ENCODE results near the gene WDR49. TPM values are rescaled to one million over a fixed set of nuclear protein-coding genes. Genes with fewer than 3 reads are reported as not detected.

Gene WDR49
- total and polyA plus RNA-seq, 10 of the 15 experiments (the other 5 are each of a cell fraction or from before 2014, with no cell fraction given), result 0.05 to 0.15 TPM; not detected in 8

DNA sequence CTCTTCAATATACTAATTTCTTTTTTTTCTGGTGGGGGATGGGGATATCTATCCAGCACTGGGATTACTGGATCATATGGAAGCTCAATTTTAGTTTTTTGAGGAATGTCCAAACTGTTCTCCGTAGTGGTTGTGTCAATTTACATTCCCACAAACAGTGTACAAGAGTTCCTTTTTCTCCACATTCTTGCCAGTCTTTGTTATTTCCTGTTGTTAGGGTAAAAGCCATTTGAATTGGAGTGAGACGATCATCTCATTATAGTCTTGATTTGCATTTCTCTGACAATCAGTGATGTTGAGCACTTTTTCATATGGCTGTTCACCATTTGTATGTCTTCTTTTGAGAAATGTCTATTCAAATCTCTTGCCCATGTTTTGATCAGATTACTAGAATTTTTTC is 12.8 kb upstream of the WDR49 start (continued):
- TF ChIP-seq, protein P1, sequence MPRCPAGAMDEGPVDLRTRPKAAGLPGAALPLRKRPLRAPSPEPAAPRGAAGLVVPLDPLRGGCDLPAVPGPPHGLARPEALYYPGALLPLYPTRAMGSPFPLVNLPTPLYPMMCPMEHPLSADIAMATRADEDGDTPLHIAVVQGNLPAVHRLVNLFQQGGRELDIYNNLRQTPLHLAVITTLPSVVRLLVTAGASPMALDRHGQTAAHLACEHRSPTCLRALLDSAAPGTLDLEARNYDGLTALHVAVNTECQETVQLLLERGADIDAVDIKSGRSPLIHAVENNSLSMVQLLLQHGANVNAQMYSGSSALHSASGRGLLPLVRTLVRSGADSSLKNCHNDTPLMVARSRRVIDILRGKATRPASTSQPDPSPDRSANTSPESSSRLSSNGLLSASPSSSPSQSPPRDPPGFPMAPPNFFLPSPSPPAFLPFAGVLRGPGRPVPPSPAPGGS (IDR thresholded peaks at IDR 0.05; ENCODE audit: borderline replicate concordance, insufficient read depth, low read depth, low read length, poor library complexity, severe bottlenecking), result no peak
- TF ChIP-seq RCOR1 (conservative IDR thresholded peaks at IDR 0.05; ENCODE audit: low read depth, low read length), result no peak
- no peak for TF ChIP-seq KDM1A (IDR thresholded peaks at IDR 0.05; ENCODE audit: borderline replicate concordance)
- no peak for TF ChIP-seq LARP7 (IDR thresholded peaks at IDR 0.05)

DNA sequence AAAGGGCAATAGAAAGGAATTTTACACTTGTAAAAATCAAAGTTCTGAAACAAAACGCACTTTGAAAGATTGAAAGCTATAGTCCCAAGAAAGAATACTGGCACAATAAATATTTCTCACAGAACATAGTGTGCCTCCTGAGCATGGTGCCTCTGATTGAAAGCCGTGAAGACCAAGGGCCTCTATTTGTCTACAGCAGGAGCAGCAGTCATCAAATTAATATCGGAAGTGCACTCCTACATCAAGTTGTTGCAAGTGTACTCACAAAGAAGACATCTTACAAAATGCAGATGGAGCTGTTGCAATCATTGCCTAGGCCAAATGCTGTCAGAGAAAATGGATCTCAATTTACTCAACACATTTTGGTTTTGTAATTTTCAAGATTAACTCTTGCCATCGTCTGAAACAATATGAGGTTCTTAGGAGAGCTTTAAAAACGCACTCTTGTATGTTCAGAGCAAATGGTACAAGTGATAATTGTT is 9.2 kb upstream of the WDR49 start:
- no peak for ATAC-seq
- CTCF ChIA-PET, result interaction anchor here (0.9 to 1.3 kb wide), 3 partner anchors 11 to 78 kb away, joined by 3 read pairs; no protein-coding TSS in a partner anchor

More for the DNA sequence above, 9.2 kb upstream of the WDR49 start:
- H3K27me3 ChIP-seq (replicated peaks in 1 of 2; ENCODE audit: control insufficient read depth in 2 of 2, insufficient read depth in 2 of 2, low read length in 1 of 2), result no peaks in the 10 kb centered on the region; a peak in 1 of 4 replicates
- intact Hi-C loops (cut with micrococcal nuclease; ENCODE audit: unreplicated experiment), result no loop called here
- FAIRE-seq (no peak), DNase-seq (ENCODE audit: low read depth, low spot score) (no peak)
- ChIA-PET SMC1A (ENCODE audit: uncharacterized antibody, unreplicated experiment) (interaction anchor here (0.8 kb wide), 1 partner anchor 9 kb away, joined by 3 read pairs; no protein-coding TSS in a partner anchor), RAD21 (ENCODE audit: unreplicated experiment) (no interaction called here), POLR2A (no interaction called here)
- no peak overlapping the region for H3K27ac ChIP-seq (ENCODE audit: control insufficient read depth, insufficient read depth)
- H3K79me2 ChIP-seq (ENCODE audit: control insufficient read depth, insufficient read depth, low read length), result no peaks in the 10 kb centered on the region
- no peaks in the 10 kb centered on the region for H3K9me3 ChIP-seq (replicated peaks; ENCODE audit: control insufficient read depth, insufficient read depth, low read length)
- no TSS peak for BruUV-seq (replicated peaks)
- H3K36me3 ChIP-seq (ENCODE audit: control insufficient read depth in 2 of 2, insufficient read depth in 2 of 2, low read length in 1 of 2), result no peaks in the 10 kb centered on the region
- H3K9ac ChIP-seq (ENCODE audit: control insufficient read depth, insufficient read depth, low read length), result no peak overlapping the region
- no peaks in the 10 kb centered on the region for H3K4me1 ChIP-seq (ENCODE audit: control insufficient read depth, insufficient read depth, low read length)
- in situ Hi-C loops (cut with MboI), result no loop called here
- no peak overlapping the region for H3K4me3 ChIP-seq
- H3K4me2 ChIP-seq (ENCODE audit: control insufficient read depth, insufficient read depth), result no peak overlapping the region
- 72% methylated on average over 5 of the region's 5 CpGs for WGBS (ENCODE audit: insufficient coverage, insufficient replicate concordance, low lambda C conversion rate, missing lambda C conversion rate)
- TF ChIP-seq, protein P2, sequence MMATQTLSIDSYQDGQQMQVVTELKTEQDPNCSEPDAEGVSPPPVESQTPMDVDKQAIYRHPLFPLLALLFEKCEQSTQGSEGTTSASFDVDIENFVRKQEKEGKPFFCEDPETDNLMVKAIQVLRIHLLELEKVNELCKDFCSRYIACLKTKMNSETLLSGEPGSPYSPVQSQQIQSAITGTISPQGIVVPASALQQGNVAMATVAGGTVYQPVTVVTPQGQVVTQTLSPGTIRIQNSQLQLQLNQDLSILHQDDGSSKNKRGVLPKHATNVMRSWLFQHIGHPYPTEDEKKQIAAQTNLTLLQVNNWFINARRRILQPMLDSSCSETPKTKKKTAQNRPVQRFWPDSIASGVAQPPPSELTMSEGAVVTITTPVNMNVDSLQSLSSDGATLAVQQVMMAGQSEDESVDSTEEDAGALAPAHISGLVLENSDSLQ (IDR thresholded peaks at IDR 0.05), result no peak
- TF ChIP-seq ZNF622 (IDR thresholded peaks at IDR 0.05), result no peak
- no peak for TF ChIP-seq MYC (IDR thresholded peaks at IDR 0.05; ENCODE audit: insufficient read depth, insufficient read length, insufficient replicate concordance, low read length, severe bottlenecking)
- TF ChIP-seq TCF3 (IDR thresholded peaks at IDR 0.05; ENCODE audit: borderline replicate concordance, insufficient read depth, low read depth, low read length), result no peak
- TF ChIP-seq SMAD1 (IDR thresholded peaks at IDR 0.05; ENCODE audit: low read depth, partially characterized antibody), result no peak
- no peaks in the 10 kb centered on the region for H4K20me1 ChIP-seq (ENCODE audit: control insufficient read depth, insufficient read depth)
- no peak overlapping the region for H2AFZ ChIP-seq (ENCODE audit: control insufficient read depth, low read depth, low read length)
